HUDEP-2 (cell line): ENCODE results near the gene KIAA0825.
A peak's percentile ranks its signal among the peaks of the same experiment; 100 is the strongest.
"Not testable (repeated sequence)": the region's sequence is repeated elsewhere in the genome, so short reads cannot be mapped to it uniquely, and the experiment has no call there.

Source experiments
- DNase-seq, 76 experiments: peaks; one replicate each; lab custom pipeline; 2025; ENCODE audit not compliant: unreplicated experiment in 76 of 76; lab: John Stamatoyannopoulos, UW

The KIAA0825 gene

DNA sequence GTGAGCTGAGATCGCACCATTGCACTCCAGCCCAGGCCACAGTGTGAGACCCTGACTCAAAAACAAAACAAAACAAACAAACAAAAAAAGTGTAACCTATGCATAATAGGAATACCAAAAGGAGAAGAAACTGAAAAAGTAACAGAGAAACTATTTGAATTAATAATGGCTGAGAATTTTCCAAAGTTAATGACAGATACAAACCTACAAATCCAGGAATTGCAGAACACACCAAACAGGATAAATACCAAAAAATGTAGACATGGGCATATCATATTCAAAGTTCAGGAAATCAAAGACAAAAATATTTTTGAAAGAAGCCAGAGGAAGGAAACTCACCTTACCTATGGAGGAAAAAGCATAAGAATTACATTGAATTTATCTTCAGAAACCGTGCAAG, 493.3 kb downstream of the KIAA0825 start:
- DNase-seq, result no peak

DNA sequence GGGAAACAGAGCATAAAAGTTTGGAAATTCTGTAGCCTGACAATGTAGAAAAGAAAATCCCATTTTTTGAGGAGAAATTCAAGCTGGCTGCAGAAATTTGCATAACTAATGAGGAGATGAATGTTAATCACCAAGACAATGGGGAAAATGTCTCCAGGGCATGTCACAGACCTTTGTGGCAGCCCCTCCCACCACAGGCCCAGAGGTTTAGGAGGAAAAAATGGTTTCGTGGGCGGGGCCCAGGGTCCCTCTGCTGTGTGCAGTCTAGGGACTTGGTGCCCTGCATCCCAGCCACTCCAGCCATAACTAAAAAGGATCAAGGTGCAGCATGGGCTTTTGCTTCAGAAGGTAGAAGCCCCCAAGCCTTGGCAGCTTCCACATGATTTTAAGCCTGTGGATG, 502.1 kb downstream of the KIAA0825 start:
- DNase-seq, result not testable (repeated sequence)

DNA sequence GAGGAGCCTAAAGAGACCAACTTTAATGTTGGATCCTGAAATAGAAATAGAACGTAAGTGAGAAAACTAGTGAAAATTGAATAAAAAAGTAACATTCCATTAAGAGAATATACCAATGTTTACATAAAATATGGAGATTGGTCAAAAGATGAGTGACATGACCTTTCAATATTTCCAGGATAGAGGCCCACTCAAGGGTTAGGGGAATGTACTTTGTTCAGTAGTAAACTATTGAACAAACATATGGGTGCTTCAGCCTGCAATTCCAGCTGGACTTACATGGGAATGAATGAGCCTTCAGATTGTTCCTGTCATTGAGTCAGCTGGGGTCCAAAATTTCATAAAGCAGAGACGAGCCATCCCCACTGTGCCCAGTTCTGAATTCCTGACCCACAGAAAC, 505.3 kb downstream of the KIAA0825 start:
- DNase-seq, result no peak

DNA sequence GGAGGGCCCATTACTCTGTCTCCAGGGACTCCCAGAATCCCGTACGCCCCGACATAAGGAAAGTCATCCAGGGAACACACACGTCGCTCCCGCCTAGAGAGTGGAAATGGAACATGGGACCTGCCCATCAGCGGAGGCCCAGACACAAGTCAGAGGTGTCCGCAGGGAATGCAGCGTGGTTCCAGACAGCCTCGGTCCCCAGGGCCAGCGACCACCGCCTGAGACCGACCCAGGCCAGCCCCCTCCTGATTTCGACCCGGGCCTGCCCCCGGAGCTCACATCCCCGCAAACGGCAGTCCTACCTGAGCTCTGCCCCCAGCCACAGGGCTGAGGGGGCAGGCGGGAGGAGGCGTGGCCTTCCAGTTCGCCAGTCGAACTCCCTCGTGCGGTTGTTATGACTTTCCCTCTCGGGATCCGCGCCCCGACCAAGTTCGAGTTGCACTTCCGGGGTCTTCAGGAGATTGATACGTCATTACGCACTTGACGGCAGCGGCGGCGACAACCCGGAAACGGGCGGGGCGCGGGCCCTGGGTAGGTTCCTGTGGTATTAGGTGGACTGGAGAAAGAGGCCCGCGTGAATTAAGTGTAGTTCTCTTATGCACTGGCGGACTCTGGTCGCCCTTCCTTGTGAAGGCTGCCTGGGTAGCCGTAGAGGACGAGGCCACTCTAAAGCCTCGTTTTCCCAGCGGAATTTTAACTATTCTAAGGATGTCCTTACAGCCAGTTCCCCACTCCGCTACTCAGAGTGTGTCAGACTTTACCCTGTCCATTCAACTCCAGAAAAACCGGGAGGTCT, 507.0 kb downstream of the KIAA0825 start:
- peak; percentile 37 to 95 (median 90) for DNase-seq

DNA sequence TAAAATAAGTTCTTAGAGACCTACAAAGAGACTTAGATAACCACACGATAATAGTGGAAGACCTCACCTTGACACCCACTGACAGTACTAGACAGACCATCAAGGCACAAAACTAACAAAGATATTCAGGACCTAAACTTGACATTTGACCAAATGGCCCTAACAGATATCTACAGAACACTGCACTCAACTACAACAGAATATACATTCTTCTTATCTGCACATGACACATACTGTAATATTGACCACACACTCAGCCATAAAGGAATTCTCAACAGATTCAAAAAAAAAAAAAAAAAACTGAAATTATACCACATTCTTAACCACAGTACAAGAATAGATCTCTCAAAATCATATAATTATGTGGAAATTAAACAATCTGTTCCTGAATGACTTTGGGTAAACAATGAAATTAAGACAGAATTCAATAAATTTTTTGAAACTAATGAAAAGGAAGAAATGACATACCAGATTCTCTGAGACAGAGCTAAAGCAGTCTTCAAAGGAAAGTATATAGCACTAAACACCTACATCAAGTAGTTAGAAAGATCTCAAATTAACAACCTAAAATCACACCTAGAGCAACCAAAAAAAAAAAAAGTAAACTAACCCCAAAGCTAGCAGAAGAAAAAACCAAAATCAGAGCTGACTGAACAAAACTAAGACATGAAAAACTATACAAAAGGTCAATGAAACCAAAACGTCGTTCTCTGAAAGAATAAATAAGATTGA, 514.7 kb downstream of the KIAA0825 start:
- peak in 11 of 76 experiments; percentile 3 to 45 (median 12) for DNase-seq
